IMR-90 (cell line): ENCODE measurements around the gene CYFIP2. TPM values are rescaled to one million over a fixed set of nuclear protein-coding genes. Genes with fewer than 3 reads are reported as not detected.

ENCODE experiments used
- ATAC-seq: fragments of 200-7000 bp; cut with Tn5 transposase; 2 replicates; pipeline ENCODE4 v1.9.1; 2020; ENCODE audit warnings: low read depth, mild to moderate bottlenecking, moderate library complexity
- BruUV-seq: library from RNA; stranded (reverse); fragments of 400-500 nt; replicated peaks from 2 replicates; lab custom pipeline; 2021; lab: Mats Ljungman, UMichigan
- CTCF ChIA-PET: fragments of 300-600 bp; formaldehyde crosslinking; extraction: SDS; loops from one replicate; lab custom pipeline; 2021; ENCODE audit warnings: antibody characterized with exemption; lab: Yijun Ruan, JAX
- POLR2A ChIA-PET: fragments of 300-600 bp; sonication (Branson Sonifier 250); formaldehyde crosslinking; loops from one replicate; lab custom pipeline; 2022; ENCODE audit warnings: antibody characterized with exemption; ENCODE audit not compliant: unreplicated experiment; lab: Charles Lee
- DNase-seq: peaks from one replicate; pipeline ENCODE4 v3.0.0; 2013
- H2AFZ ChIP-seq: replicated peaks from 2 replicates; pipeline ENCODE3; 2013; ENCODE audit warnings: low read length, mild to moderate bottlenecking; ENCODE audit not compliant: poor library complexity
- H2AK5ac ChIP-seq: 2 replicates; pipeline ENCODE4 v1.6.1; 2013; ENCODE audit warnings: low read depth, low read length, inconsistent platforms
- H2AK9ac ChIP-seq: replicated peaks from 2 replicates; pipeline ENCODE3; 2013; ENCODE audit warnings: mild to moderate bottlenecking, low read depth, low read length, moderate library complexity; ENCODE audit not compliant: poor library complexity
- H2BK120ac ChIP-seq: 2 replicates; pipeline ENCODE4 v1.6.1; 2013; ENCODE audit warnings: low read depth, low read length, inconsistent platforms
- H2BK15ac ChIP-seq: 3 replicates; pipeline ENCODE4 v1.6.1; 2013; ENCODE audit warnings: low read depth, low read length, inconsistent platforms
- H2BK20ac ChIP-seq: 2 replicates; pipeline ENCODE4 v1.6.1; 2013; ENCODE audit warnings: low read depth, mild to moderate bottlenecking, inconsistent platforms, low read length, moderate library complexity
- H2BK5ac ChIP-seq: 2 replicates; pipeline ENCODE4 v1.6.1; 2013; ENCODE audit warnings: mild to moderate bottlenecking, low read depth, low read length, inconsistent platforms; ENCODE audit not compliant: poor library complexity, severe bottlenecking
- H3K14ac ChIP-seq: replicated peaks from 2 replicates; pipeline ENCODE4 v1.6.1; 2013; ENCODE audit warnings: low read depth, low read length, inconsistent platforms
- H3K18ac ChIP-seq: 2 replicates; pipeline ENCODE4 v1.6.1; 2013; ENCODE audit warnings: low read depth, low read length, control low read depth
- H3K23ac ChIP-seq: 2 replicates; pipeline ENCODE4 v1.6.1; 2013; ENCODE audit warnings: low read depth, low read length, inconsistent platforms
- H3K27ac ChIP-seq: 2 replicates; pipeline ENCODE4 v1.5.1; 2013; ENCODE audit warnings: mild to moderate bottlenecking, control low read depth, low read length; ENCODE audit not compliant: insufficient read depth
- H3K27me3 ChIP-seq: 2 replicates; pipeline ENCODE4 v1.6.1; 2013; ENCODE audit warnings: low read length; ENCODE audit not compliant: control insufficient read depth, insufficient read depth
- H3K36me3 ChIP-seq: 2 replicates; pipeline ENCODE4 v1.6.1; 2013; ENCODE audit warnings: low read length, mixed read lengths; ENCODE audit not compliant: control insufficient read depth, insufficient read depth
- H3K4ac ChIP-seq: 2 replicates; pipeline ENCODE4 v1.6.1; 2013; ENCODE audit warnings: low read depth, low read length, inconsistent platforms
- H3K4me1 ChIP-seq: 2 replicates; pipeline ENCODE4 v1.6.1; 2013; ENCODE audit warnings: low read length, mixed read lengths; ENCODE audit not compliant: control insufficient read depth, insufficient read depth
- H3K4me2 ChIP-seq: 2 replicates; pipeline ENCODE4 v1.6.1; 2013; ENCODE audit warnings: low read depth, mild to moderate bottlenecking, control low read depth, low read length, moderate library complexity
- H3K4me3 ChIP-seq: 2 replicates; pipeline ENCODE4 v1.5.1; 2013; ENCODE audit warnings: low read depth, mild to moderate bottlenecking, control low read depth, low read length, moderate library complexity; ENCODE audit not compliant: insufficient read depth
- H3K56ac ChIP-seq: 2 replicates; pipeline ENCODE4 v1.6.1; 2013; ENCODE audit warnings: low read length, inconsistent platforms; ENCODE audit not compliant: insufficient read depth; ENCODE audit errors: extremely low read depth
- H3K79me1 ChIP-seq, 2 experiments: 2 replicates each; pipeline ENCODE4 v1.6.1; 2013; ENCODE audit warnings: low read length in 2 of 2, inconsistent platforms in 1 of 2, low read depth in 1 of 2
- H3K9ac ChIP-seq: 2 replicates; pipeline ENCODE4 v1.6.1; 2013; ENCODE audit warnings: low read depth, low read length, control low read depth
- H3K9me1 ChIP-seq: 2 replicates; pipeline ENCODE4 v1.6.1; 2013; ENCODE audit warnings: low read length, inconsistent platforms; ENCODE audit not compliant: insufficient read depth
- H3K9me3 ChIP-seq: 2 replicates; pipeline ENCODE4 v1.6.1; 2013; ENCODE audit warnings: low read length; ENCODE audit not compliant: control insufficient read depth, insufficient read depth
- H4K20me1 ChIP-seq: 2 replicates; pipeline ENCODE4 v1.6.1; 2013; ENCODE audit warnings: low read length, inconsistent platforms; ENCODE audit not compliant: insufficient read depth
- H4K5ac ChIP-seq: 2 replicates; pipeline ENCODE4 v1.6.1; 2013; ENCODE audit warnings: mild to moderate bottlenecking, low read depth, low read length, control low read depth
- H4K8ac ChIP-seq, 2 experiments: 2 replicates each; pipeline ENCODE4 v1.6.1; 2013; ENCODE audit warnings: low read depth in 2 of 2, low read length in 2 of 2, control low read depth in 1 of 2, inconsistent platforms in 1 of 2
- H4K91ac ChIP-seq: 2 replicates; pipeline ENCODE4 v1.6.1; 2013; ENCODE audit warnings: low read depth, low read length, inconsistent platforms; ENCODE audit not compliant: insufficient read depth
- BHLHE40 ChIP-seq: fragments of 150-350 bp; IDR thresholded peaks from 2 replicates; pipeline ENCODE4 v1.6.1; 2016; ENCODE audit warnings: mild to moderate bottlenecking, low read depth, low read length
- CEBPB ChIP-seq: IDR thresholded peaks from 2 replicates; pipeline ENCODE4 v1.6.1; 2012; ENCODE audit warnings: low read depth, low read length, improper control_type of control experiment
- FOS ChIP-seq: fragments of 150-350 bp; IDR thresholded peaks from 2 replicates; pipeline ENCODE4 v1.6.1; 2016; ENCODE audit warnings: low read depth, low read length
- MAFK ChIP-seq: IDR thresholded peaks from 2 replicates; pipeline ENCODE4 v1.6.1; 2012; ENCODE audit warnings: low read depth, low read length, improper control_type of control experiment
- MXI1 ChIP-seq: IDR thresholded peaks from 2 replicates; pipeline ENCODE4 v1.6.1; 2012; ENCODE audit warnings: low read depth, mild to moderate bottlenecking, low read length, moderate library complexity, borderline replicate concordance
- NFE2L2 ChIP-seq: fragments of 150-350 bp; IDR thresholded peaks from 2 replicates; pipeline ENCODE4 v1.6.1; 2016; ENCODE audit warnings: low read depth, mild to moderate bottlenecking, low read length
- POLR2A ChIP-seq: IDR thresholded peaks from 2 replicates; pipeline ENCODE4 v1.6.1; 2012; ENCODE audit warnings: mild to moderate bottlenecking, low read depth, low read length
- RAD21 ChIP-seq: IDR thresholded peaks from 2 replicates; pipeline ENCODE4 v1.6.1; 2012; ENCODE audit warnings: low read length, improper control_type of control experiment
- RCOR1 ChIP-seq: IDR thresholded peaks from 2 replicates; pipeline ENCODE4 v1.6.1; 2012; ENCODE audit warnings: mild to moderate bottlenecking, low read length, improper control_type of control experiment; ENCODE audit not compliant: insufficient replicate concordance
- RFX5 ChIP-seq: IDR thresholded peaks from 2 replicates; pipeline ENCODE4 v1.8.0; 2012; ENCODE audit warnings: low read depth, mild to moderate bottlenecking, low read length, moderate library complexity
- SMC3 ChIP-seq: fragments of 150-350 bp; IDR thresholded peaks from 2 replicates; pipeline ENCODE4 v1.6.1; 2016; ENCODE audit warnings: low read depth, mild to moderate bottlenecking, antibody characterized with exemption, low read length, moderate library complexity
- WGBS, 2 experiments: methylation state at CpG; one replicate each; pipeline versions ENCODE4 v1.1.5 to v1.1.7; 2013; ENCODE audit warnings: missing lambda C conversion rate in 2 of 2; ENCODE audit not compliant: insufficient read length in 1 of 2; ENCODE audit errors: extremely low coverage in 2 of 2; 5-methylcytosine and 5-hydroxymethylcytosine counted together
- dilution Hi-C: fragments of 300-500 bp; cut with HindIII; formaldehyde crosslinking; loops from one replicate; pipeline ENCODE4 v1.14.3; 2018; ENCODE audit warnings: low sequenced_read_pairs; ENCODE audit not compliant: unreplicated experiment
- in situ Hi-C: fragments of 300-500 bp; cut with MboI; formaldehyde crosslinking; loops from 3 replicates; pipeline ENCODE4 v1.14.3; 2019; ENCODE audit warnings: low sequenced_read_pairs, inconsistent platforms, mixed read lengths
- intact Hi-C: fragments of 100-400 bp; cut with micrococcal nuclease; formaldehyde crosslinking; loops from 2 replicates; pipeline ENCODE4 v1.10.0; 2022
- polyA plus RNA-seq, 3 experiments: library from polyadenylated mRNA; depleted of rRNA; stranded (reverse); fragments of >200 nt; gene quantifications; 2 replicates each; pipeline ENCODE4 v1.2.3, GENCODE V29; 2012; ENCODE audit warnings: low replicate concordance in 1 of 3
- total RNA-seq: library from RNA; depleted of rRNA; stranded (reverse); fragments of >200 nt; gene quantifications from 2 replicates; pipeline ENCODE4 v1.2.3, GENCODE V29; 2012
- TF ChIP-seq, protein P1 (sequence below): fragments of 150-350 bp; IDR thresholded peaks from 2 replicates; pipeline ENCODE4 v1.6.1; 2016; ENCODE audit warnings: low read depth, mild to moderate bottlenecking, low read length, moderate library complexity, borderline replicate concordance
- TF ChIP-seq, protein P2 (sequence below): conservative IDR thresholded peaks from 2 replicates; pipeline ENCODE4 v1.5.1; 2012; ENCODE audit warnings: mild to moderate bottlenecking, low read depth, low read length, improper control_type of control experiment

CYFIP2 gene
- total and polyA plus RNA-seq, 2 of the 4 experiments (the other 2 are of a cell fraction) = 6.8 to 13.4 TPM

- TF ChIP-seq RAD21 (no peak), MAFK (no peak), SMC3 (no peak)
These were observed at the start of gene CYFIP2 (continued) for GRCh38 chr5:157265714-157266285.

DNA sequence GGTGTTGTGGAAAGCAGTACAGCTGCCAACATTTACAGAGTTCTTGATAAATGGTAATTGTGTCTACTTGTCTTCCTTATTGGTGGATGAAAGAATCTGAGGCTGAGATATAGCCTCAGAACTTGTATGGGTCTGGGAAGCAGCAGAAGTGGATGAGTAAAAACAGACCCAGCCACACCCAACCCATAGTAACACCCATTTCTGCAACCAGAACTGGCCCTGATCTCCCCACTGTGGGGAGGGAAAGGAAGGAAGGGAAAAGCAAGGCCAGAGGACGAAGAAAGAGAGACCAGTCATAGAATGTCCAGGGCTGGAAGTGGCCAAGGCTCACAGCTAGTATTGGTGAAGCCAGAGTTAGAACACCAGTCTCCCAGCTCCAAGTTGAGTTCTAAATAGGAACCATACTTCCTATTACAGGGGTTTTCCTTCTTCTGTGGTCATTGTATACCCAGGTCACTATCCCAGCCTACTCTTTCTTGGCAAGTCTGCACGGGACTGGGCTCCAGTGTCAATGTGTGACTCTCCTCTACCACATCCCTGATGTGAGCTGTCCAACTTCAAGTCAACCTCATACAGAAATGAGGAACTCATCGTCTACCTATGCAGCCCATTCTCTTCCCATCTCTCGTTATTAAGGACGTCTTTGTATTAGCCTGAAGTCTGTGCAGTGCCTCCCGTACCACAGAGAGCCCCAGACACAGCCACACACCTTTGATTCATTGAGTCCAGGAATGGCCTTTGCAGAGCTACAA, 49.4 kb upstream of the CYFIP2 start:
- dilution Hi-C loops = no loop called here
- Histone ChIP-seq H4K91ac (no peak overlapping the region), H3K36me3 (no peaks in the 10 kb centered on the region), H3K79me1 (no peaks in the 10 kb centered on the region), H3K9me1 (no peaks in the 10 kb centered on the region), H2BK15ac (no peak overlapping the region), H2AK9ac (no peak overlapping the region), H2AK5ac (no peak overlapping the region), H3K14ac (no peak overlapping the region), H4K5ac (no peak overlapping the region), H3K4me3 (no peak overlapping the region), H3K9ac (no peak overlapping the region), H4K20me1 (no peaks in the 10 kb centered on the region), H3K23ac (no peak overlapping the region), H2AFZ (no peak overlapping the region), H2BK20ac (no peak overlapping the region), H2BK5ac (no peak overlapping the region), H3K56ac (no peak overlapping the region), H3K4me1 (no peaks in the 10 kb centered on the region), H3K9me3 (no peaks in the 10 kb centered on the region), H3K4ac (no peak overlapping the region), H3K4me2 (no peak overlapping the region), H3K27ac (no peak overlapping the region), H4K8ac (no peak overlapping the region), H3K18ac (no peak overlapping the region), H3K27me3 (no peaks in the 10 kb centered on the region), H2BK120ac (no peak overlapping the region)
- BruUV-seq = no TSS peak
- CTCF ChIA-PET = no interaction called here
- WGBS, 2 experiments = 60% methylated on average over 2 of the region's 6 CpGs; no CpG with 5 or more reads in 1 of the 2 experiments
- ATAC-seq = no peak
- intact Hi-C loops = no loop called here
- TF ChIP-seq NFE2L2 = no peak
- TF ChIP-seq BHLHE40 = no peak
- TF ChIP-seq FOS = no peak
- no peak for TF ChIP-seq CEBPB
- no peak for TF ChIP-seq RCOR1
- TF ChIP-seq MXI1 = no peak
- TF ChIP-seq, protein P1, sequence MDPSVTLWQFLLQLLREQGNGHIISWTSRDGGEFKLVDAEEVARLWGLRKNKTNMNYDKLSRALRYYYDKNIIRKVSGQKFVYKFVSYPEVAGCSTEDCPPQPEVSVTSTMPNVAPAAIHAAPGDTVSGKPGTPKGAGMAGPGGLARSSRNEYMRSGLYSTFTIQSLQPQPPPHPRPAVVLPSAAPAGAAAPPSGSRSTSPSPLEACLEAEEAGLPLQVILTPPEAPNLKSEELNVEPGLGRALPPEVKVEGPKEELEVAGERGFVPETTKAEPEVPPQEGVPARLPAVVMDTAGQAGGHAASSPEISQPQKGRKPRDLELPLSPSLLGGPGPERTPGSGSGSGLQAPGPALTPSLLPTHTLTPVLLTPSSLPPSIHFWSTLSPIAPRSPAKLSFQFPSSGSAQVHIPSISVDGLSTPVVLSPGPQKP = no peak
- no peak for TF ChIP-seq RAD21
- TF ChIP-seq RFX5 = no peak
- no peak for TF ChIP-seq SMC3
- TF ChIP-seq, protein P2, sequence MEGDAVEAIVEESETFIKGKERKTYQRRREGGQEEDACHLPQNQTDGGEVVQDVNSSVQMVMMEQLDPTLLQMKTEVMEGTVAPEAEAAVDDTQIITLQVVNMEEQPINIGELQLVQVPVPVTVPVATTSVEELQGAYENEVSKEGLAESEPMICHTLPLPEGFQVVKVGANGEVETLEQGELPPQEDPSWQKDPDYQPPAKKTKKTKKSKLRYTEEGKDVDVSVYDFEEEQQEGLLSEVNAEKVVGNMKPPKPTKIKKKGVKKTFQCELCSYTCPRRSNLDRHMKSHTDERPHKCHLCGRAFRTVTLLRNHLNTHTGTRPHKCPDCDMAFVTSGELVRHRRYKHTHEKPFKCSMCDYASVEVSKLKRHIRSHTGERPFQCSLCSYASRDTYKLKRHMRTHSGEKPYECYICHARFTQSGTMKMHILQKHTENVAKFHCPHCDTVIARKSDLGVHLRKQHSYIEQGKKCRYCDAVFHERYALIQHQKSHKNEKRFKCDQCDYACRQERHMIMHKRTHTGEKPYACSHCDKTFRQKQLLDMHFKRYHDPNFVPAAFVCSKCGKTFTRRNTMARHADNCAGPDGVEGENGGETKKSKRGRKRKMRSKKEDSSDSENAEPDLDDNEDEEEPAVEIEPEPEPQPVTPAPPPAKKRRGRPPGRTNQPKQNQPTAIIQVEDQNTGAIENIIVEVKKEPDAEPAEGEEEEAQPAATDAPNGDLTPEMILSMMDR = no peak
- no peak for TF ChIP-seq POLR2A
- no peak for DNase-seq
- POLR2A ChIA-PET = no interaction called here
- in situ Hi-C loops = no loop called here
